GM21447 (cell line): Measurements from ENCODE around the gene TMPRSS3.

Source experiments
- ATAC-seq: cut with Tn5 transposase; IDR thresholded peaks from one replicate; pipeline ENCODE4 v1.9.1; 2021; ENCODE audit not compliant: unreplicated experiment

The TMPRSS3 gene

GRCh38 chr21:42353623-42354022 lies 42.2 kb downstream of the TMPRSS3 start:
- ATAC-seq = no peak

- ATAC-seq = no peak
Observed at GRCh38 chr21:42352441-42353095, 43.3 kb downstream of the TMPRSS3 start.

- ATAC-seq = no peak
Observed at GRCh38 chr21:42351626-42352440, 44.0 kb downstream of the TMPRSS3 start.

- ATAC-seq = no peak
Observed at GRCh38 chr21:42350927-42351426, 44.9 kb downstream of the TMPRSS3 start, which contains the start of gene TFF2. TSS of gene TFF2 (minus strand) at chr21:42350994. CDS start at chr21:42350957, 37 bp downstream.

- no peak for ATAC-seq
Observed at GRCh38 chr21:42350318-42350910, 45.4 kb downstream of the TMPRSS3 start.

GRCh38 chr21:42349420-42350317 lies 46.2 kb downstream of the TMPRSS3 start:
- ATAC-seq = no peak

GRCh38 chr21:42348762-42349161 lies 47.1 kb downstream of the TMPRSS3 start:
- no peak for ATAC-seq

- ATAC-seq = no peak
Observed at GRCh38 chr21:42347601-42348327, 48.1 kb downstream of the TMPRSS3 start.

- no peak for ATAC-seq
Observed at GRCh38 chr21:42346866-42347600, 48.8 kb downstream of the TMPRSS3 start.

- no peak for ATAC-seq
Observed at GRCh38 chr21:42346441-42346840, 49.4 kb downstream of the TMPRSS3 start.

- no peak for ATAC-seq
Observed at GRCh38 chr21:42344631-42345030, 51.2 kb downstream of the TMPRSS3 start.

GRCh38 chr21:42343963-42344510 lies 51.8 kb downstream of the TMPRSS3 start:
- no peak for ATAC-seq

GRCh38 chr21:42343556-42343955 lies 52.3 kb downstream of the TMPRSS3 start:
- no peak for ATAC-seq

- no peak for ATAC-seq
Observed at GRCh38 chr21:42343101-42343500, 52.8 kb downstream of the TMPRSS3 start.

- ATAC-seq = no peak
Observed at GRCh38 chr21:42341776-42342542, 53.9 kb downstream of the TMPRSS3 start.

GRCh38 chr21:42340187-42341050 lies 55.4 kb downstream of the TMPRSS3 start:
- ATAC-seq = no peak
